ENCODE results near the gene CCR6. TPM values are rescaled to one million over a fixed set of nuclear protein-coding genes. Genes with fewer than 3 reads are reported as not detected.
"Not testable (repeated sequence)": the region's sequence is repeated elsewhere in the genome, so short reads cannot be mapped to it uniquely, and the experiment has no call there.

CCR6 gene
- total and polyA plus RNA-seq, 4 donors, result 0.17 TPM; not detected in 3

DNA sequence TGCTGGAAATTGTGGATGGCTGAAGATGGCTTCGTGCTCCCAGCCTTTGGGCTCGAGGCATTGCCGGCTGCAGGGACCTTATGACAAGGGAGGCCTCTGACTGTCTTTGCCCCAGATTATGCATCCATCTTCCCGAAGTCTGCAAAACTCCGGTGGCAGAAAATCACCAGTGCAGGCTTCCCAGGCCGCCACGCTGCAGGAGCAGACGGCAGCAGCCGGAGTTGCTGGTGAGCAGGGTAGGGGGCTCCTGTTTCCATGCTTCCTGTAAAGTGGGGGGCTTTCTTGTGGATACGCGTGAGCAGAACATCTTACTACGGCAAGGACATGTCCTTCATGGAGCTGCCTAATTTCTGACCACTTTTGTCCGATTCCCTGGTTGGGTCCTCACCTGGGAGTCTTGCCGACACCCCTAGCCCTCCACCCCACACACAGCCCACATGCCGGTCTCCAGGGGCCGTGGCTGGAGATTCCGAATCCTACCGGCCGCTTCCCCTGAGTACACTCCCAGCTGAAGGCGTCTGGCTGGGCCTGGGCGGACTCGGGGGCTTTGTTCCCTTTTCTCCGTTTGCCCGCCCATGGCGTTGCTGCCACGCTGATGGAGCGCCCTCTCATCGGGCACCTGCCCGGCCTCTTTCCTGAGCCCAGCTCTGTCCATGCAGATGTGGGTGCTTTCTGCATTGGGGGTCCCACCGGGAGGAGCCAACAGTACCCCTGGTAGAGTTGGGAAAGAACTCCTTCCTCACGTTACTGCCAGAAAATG is 56.2 kb downstream of the CCR6 start:
- DNase-seq (ENCODE audit: low read depth in 4 of 6, low spot score in 6 of 6); H3K4me3 ChIP-seq (ENCODE audit: low read depth, low read length); H3K27ac ChIP-seq (ENCODE audit: low read depth, low read length); H3K4me1 ChIP-seq (ENCODE audit: control insufficient read depth, insufficient read depth, low read length); H3K27me3 ChIP-seq (ENCODE audit: control insufficient read depth, insufficient read depth, low read length); H3K9me3 ChIP-seq (ENCODE audit: control insufficient read depth, insufficient read depth, low read length); H3K36me3 ChIP-seq (ENCODE audit: control insufficient read depth, insufficient read depth, low read length): not testable (repeated sequence)
- no CpG with 5 or more reads among the region's 31 CpGs for WGBS (ENCODE audit: insufficient coverage)

DNA sequence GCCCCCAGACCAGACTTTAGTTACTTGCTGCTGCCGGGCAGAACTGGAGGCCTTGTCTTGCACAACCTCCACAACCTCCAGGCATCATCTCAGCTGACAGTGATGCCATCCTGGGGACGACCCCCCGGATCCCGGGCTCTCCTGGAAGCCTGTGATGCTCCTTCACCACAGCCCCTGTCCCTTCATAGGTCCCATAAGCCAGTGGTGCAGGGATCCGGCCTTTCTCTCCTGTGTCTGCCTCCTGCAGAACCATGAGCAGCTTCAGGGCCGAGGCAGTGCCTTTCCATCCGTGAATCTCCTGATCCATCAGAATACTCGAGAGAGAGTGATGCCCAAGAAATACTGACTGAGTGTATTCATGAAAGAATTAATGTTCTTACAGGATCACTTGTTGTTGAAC is 57.2 kb downstream of the CCR6 start:
- not testable (repeated sequence) for H3K4me3 ChIP-seq (ENCODE audit: low read depth, low read length); H3K27ac ChIP-seq (ENCODE audit: low read depth, low read length); H3K9me3 ChIP-seq (ENCODE audit: control insufficient read depth, insufficient read depth, low read length); H3K27me3 ChIP-seq (ENCODE audit: control insufficient read depth, insufficient read depth, low read length); H3K4me1 ChIP-seq (ENCODE audit: control insufficient read depth, insufficient read depth, low read length); H3K36me3 ChIP-seq (ENCODE audit: control insufficient read depth, insufficient read depth, low read length); DNase-seq (ENCODE audit: low read depth in 4 of 6, low spot score in 6 of 6)
- WGBS (ENCODE audit: insufficient coverage), result no CpG with 5 or more reads among the region's 8 CpGs

DNA sequence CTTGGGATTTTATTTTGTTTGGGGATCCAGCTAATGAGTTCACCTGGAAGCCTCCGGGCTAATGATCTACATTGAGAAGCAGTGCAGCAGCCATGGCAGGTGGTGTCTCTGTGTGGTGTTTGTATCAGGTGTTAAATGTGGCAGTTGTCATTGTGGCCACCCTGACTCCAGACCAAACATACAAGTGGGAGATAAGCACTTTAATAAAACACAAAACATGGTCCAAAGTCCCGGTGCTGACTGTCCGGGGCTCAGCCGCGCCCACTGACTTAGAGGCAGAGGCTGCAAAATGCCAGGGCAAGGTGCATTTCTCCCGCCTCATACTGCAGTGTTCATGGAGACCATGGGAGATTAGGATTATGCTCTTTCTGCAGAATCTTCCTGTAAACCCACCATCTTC is 58.5 kb downstream of the CCR6 start:
- not testable (repeated sequence) for H3K27me3 ChIP-seq (ENCODE audit: control insufficient read depth, insufficient read depth, low read length); H3K4me1 ChIP-seq (ENCODE audit: control insufficient read depth, insufficient read depth, low read length); DNase-seq (ENCODE audit: low read depth in 4 of 6, low spot score in 6 of 6); H3K4me3 ChIP-seq (ENCODE audit: low read depth, low read length); H3K36me3 ChIP-seq (ENCODE audit: control insufficient read depth, insufficient read depth, low read length); H3K9me3 ChIP-seq (ENCODE audit: control insufficient read depth, insufficient read depth, low read length); H3K27ac ChIP-seq (ENCODE audit: low read depth, low read length)
- no CpG with 5 or more reads among the region's 6 CpGs for WGBS (ENCODE audit: insufficient coverage)

DNA sequence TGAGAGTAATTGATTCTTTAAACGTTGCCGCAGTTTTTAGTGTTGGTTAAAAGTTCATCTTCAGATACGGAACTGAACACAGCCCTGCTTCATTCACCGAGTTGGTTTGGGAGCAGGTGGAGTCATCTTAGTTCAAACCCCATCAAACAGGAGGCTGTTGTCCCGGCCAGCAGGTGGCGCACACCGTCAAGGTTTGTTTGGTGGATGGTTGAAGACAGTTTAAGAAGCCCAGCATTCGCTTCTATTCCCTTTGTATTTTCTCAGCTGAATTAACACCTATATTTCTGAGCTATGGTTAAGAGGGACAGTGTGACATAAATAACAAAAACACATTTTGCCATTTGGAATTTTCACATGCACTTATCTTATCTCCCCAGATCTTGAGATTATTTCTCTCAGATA is 60.0 kb downstream of the CCR6 start:
- H3K9me3 ChIP-seq (ENCODE audit: control insufficient read depth, insufficient read depth, low read length); H3K36me3 ChIP-seq (ENCODE audit: control insufficient read depth, insufficient read depth, low read length); DNase-seq (ENCODE audit: low read depth in 4 of 6, low spot score in 6 of 6); H3K27ac ChIP-seq (ENCODE audit: low read depth, low read length); H3K4me1 ChIP-seq (ENCODE audit: control insufficient read depth, insufficient read depth, low read length); H3K27me3 ChIP-seq (ENCODE audit: control insufficient read depth, insufficient read depth, low read length); H3K4me3 ChIP-seq (ENCODE audit: low read depth, low read length): not testable (repeated sequence)
- WGBS (ENCODE audit: insufficient coverage), result no CpG with 5 or more reads among the region's 8 CpGs

DNA sequence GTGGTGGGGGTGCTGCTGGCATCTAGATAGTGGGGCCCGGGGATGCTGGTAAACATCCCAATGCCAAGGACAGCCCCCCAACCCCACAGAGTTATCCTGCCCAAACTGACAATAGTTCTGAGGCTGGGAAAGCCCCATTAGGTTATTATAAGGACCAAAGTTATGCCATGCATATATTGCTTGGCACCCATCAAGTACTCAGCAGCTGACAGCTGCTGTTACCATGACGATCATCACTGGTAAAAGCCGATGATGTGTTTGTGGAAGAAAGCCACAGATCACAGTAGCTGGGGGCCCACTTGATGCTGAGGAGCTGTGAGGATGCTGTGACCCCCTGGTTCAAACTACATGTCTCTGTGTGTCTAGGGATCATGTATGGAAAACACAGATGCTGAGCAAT is 62.2 kb downstream of the CCR6 start:
- not testable (repeated sequence) for H3K36me3 ChIP-seq (ENCODE audit: control insufficient read depth, insufficient read depth, low read length); H3K9me3 ChIP-seq (ENCODE audit: control insufficient read depth, insufficient read depth, low read length); H3K27me3 ChIP-seq (ENCODE audit: control insufficient read depth, insufficient read depth, low read length); H3K4me3 ChIP-seq (ENCODE audit: low read depth, low read length); H3K27ac ChIP-seq (ENCODE audit: low read depth, low read length); H3K4me1 ChIP-seq (ENCODE audit: control insufficient read depth, insufficient read depth, low read length)
- WGBS (ENCODE audit: insufficient coverage), result 50% methylated on average over 2 of the region's 3 CpGs
- DNase-seq (ENCODE audit: low read depth in 4 of 6, low spot score in 6 of 6), result peak in 1 of 6 donors; percentile 39

DNA sequence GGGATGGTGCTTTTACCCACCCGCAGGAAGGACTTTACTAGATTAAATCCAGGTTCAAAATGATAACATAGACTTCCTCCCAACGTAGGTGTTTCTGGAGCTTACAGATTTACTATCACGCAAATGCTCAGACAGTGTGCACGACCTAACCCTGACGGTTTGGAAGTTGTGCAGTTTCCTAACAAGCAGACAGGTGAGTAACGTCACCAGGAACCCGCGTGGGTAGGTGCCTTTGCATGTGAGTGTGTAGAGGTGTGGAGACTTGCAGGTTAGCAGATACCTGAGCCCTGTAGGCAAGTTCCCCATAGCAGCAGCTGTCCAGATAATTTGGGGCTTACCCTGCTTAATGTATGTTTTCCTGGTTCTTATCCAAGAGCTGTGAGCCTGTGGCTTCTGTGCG is 64.4 kb downstream of the CCR6 start:
- not testable (repeated sequence) for H3K27me3 ChIP-seq (ENCODE audit: control insufficient read depth, insufficient read depth, low read length); DNase-seq (ENCODE audit: low read depth in 4 of 6, low spot score in 6 of 6); H3K4me1 ChIP-seq (ENCODE audit: control insufficient read depth, insufficient read depth, low read length); H3K36me3 ChIP-seq (ENCODE audit: control insufficient read depth, insufficient read depth, low read length); H3K9me3 ChIP-seq (ENCODE audit: control insufficient read depth, insufficient read depth, low read length); H3K4me3 ChIP-seq (ENCODE audit: low read depth, low read length); H3K27ac ChIP-seq (ENCODE audit: low read depth, low read length)
- WGBS (ENCODE audit: insufficient coverage), result 75% methylated on average over 5 of the region's 9 CpGs

Other genes with a start within 250 kb of the CCR6 start
- gene RNASET2, start 166.5 kb upstream of the CCR6 start, total RNA-seq, result 10 to 100 TPM; 59.6 to 66.6 TPM
- 10 to 100 TPM; 51.7 to 58.3 TPM for gene RNASET2, start 166.5 kb upstream of the CCR6 start, polyA plus RNA-seq (ENCODE audit: insufficient read length in 2 of 2)
- gene CEP43, start 123.7 kb upstream of the CCR6 start, total RNA-seq, result 10 to 100 TPM; 33.0 to 46.3 TPM
- gene CEP43, start 123.7 kb upstream of the CCR6 start, polyA plus RNA-seq (ENCODE audit: insufficient read length in 2 of 2), result 10 to 100 TPM; 31.5 to 43.9 TPM
- gene GPR31, start 34.9 kb downstream of the CCR6 start, total RNA-seq, result not detected
- not detected for gene GPR31, start 34.9 kb downstream of the CCR6 start, polyA plus RNA-seq (ENCODE audit: insufficient read length in 2 of 2)
- gene UNC93A, start 168.2 kb downstream of the CCR6 start, total RNA-seq, result not detected
- gene UNC93A, start 168.2 kb downstream of the CCR6 start, polyA plus RNA-seq (ENCODE audit: insufficient read length in 2 of 2), result under 1 TPM in 1 of 2 donors, not detected in 1; 0.11 TPM
- gene TTLL2, start 202.0 kb downstream of the CCR6 start, total RNA-seq, result under 1 TPM in 1 of 2 donors, not detected in 1; 0.06 TPM
- gene TTLL2, start 202.0 kb downstream of the CCR6 start, polyA plus RNA-seq (ENCODE audit: insufficient read length in 2 of 2), result 1 to 10 TPM in 1 of 2 donors, under 1 TPM in 1; 0.60 to 1.2 TPM

Data from spinal cord (tissue), 10 donors.